GM19395 (cell line): ENCODE results near the gene ARHGAP44.

Experiments used
- ATAC-seq: cut with Tn5 transposase; IDR thresholded peaks from one replicate; pipeline ENCODE4 v1.9.1; 2021; ENCODE audit warnings: mild to moderate bottlenecking, moderate library complexity; ENCODE audit not compliant: unreplicated experiment

ARHGAP44 gene

GRCh38 chr17:12896180-12896785 is 107.0 kb downstream of the ARHGAP44 start:
- ATAC-seq: no peak

DNA sequence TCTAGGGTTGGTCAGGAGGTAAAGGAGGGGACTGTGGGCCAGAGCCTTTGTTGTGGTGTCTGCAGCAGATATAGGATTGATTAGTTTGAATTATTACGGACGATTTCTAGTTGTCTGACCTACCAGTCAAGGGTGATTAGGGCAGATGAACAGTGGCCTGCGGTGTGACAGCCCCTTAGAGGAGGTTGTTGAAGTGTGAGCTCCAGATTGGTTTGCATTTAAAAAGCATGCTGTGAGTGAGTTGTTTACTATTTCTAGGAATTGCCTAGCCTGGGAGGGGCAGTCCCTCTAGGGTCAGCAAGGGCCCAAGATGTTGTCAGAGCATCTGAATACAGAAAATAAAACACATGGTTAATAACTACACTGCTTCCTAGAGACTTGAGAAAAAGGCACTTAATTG is 108.8 kb downstream of the ARHGAP44 start:
- ATAC-seq: no peak

DNA sequence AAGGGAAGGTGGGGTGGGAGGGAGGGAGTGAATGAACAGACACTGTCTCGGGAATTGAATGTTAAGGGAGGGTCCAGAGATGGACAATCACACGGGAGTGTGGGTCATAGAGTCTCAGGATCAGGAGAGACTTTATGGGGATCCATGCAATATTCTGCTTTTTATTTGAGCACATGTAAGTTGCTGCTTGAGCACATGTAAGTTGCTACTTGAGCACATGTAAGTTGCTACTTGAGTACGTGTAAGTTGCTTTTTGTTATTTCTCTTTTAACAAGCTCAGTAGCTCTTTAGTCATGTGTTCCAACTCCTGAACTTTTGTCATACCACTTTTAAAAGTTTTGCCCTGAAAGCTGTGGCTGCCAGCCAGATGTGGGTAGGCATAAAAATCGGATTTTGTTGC is 110.3 kb downstream of the ARHGAP44 start:
- no peak for ATAC-seq

DNA sequence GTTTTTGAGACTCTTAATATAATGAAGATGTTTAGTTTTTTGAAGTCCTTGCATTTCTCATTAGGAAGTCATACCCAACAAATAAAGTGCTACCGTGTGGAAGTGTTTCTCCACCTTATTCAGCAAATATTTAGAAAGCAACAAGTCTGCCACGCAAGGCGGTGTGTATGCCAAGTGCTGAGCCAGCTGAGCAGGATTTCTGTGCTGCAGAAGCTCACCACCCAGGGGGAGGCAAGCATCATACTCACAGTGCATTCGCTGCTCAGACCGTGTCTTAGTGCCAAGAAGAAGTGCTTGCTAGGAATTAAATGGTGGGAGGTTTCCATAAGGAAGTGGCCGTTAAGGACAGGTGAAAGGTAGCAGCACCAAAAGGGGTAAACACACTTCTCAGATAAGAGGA is 111.2 kb downstream of the ARHGAP44 start:
- ATAC-seq: no peak

DNA sequence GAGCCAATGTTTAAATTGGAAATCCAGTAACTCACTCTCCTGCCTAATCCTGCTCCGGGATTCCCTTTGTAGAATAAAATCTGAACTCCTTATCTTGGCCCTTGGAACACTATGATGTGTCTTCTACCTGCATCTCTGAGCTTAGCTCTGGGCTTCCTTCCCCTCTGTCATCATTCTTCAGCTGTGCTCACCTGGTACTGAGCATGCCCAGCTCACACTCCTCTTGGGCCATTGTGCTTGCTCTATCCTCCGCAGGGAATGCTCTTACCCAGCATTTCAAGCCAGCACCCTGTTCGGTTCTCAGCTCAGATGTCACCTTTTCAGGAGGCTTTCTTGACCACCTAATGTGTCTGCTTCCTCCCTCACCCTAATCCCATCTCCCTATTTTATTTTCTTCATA is 112.7 kb downstream of the ARHGAP44 start:
- ATAC-seq: no peak

DNA sequence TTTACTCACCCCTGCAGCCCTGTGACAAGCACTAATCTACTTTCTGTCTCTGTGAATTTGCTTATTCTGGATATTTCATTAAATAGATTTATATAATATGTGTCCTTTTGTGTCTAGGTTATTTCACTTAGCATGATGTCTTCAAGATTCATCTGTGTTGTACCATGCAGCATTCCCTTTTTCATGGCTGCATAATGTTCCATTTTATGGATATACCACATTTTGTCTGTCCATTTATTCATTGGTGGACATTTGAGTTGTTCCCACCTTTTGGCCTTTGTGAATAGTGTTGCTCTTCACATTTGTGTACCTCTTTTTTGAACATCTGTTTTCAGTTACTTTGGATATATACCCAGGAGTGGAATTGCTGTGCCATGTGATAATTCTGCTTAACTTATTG is 118.2 kb downstream of the ARHGAP44 start:
- ATAC-seq: no peak

GRCh38 chr17:12909046-12909445 is 119.7 kb downstream of the ARHGAP44 start:
- no peak for ATAC-seq

GRCh38 chr17:12909511-12909910 is 120.2 kb downstream of the ARHGAP44 start:
- ATAC-seq: no peak

DNA sequence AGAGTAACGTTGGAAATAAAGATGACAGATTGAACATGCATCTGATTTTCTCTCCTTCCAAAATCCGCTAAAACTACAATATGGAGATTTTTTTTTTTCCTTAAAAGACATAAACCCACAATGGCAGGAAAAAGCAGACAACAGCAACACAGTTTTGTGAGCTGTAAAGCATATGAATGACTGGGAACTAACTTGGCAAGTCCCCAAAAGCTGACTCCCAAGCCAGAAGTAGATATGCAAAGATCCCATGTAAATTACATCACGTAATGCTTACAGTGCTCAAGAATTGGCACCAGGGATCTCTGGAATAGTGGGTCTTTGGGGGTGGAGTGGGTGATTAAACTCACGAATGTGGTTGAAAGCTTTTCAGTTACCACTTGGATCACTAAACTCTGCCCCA is 121.9 kb downstream of the ARHGAP44 start:
- no peak for ATAC-seq

GRCh38 chr17:12917399-12917798 is 128.1 kb downstream of the ARHGAP44 start:
- ATAC-seq: no peak

DNA sequence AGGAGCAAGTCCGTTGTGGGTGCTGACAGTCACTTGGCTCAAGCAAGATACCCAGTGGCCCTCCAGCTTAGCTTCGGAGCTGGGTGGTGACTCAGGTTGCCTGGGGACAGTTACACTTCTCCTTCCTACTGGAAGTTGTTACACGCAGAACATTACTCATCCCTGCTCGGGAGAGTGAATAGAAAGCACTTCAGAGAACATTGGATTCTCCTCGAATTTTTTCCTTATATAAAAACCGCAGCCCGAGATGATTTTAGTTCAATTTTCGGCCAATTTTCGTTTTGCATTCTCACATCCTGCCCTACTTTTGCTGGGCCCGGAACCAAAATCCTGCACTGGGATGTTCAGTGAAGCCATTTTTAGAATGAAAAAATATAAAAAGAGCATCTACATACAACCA is 128.8 kb downstream of the ARHGAP44 start:
- ATAC-seq: no peak

DNA sequence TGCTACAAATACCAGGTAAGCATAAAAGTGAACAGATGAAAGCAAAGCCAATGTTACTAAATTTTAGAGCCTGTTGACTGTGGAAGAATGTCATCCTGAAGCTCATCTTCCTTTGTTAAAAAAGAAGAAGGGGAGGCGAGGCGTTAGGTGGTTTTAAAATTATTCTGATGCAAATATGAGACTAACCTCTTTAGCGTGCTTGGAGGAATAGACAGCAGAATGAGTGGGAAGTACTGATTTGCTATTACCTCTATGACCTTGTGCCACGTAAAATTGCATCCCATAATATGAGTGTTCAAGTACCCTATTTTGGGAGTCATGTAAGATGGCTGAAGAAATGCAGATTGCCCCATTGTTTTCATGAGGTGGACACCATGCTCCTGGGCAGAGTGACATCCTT is 132.8 kb downstream of the ARHGAP44 start:
- ATAC-seq: no peak

- ATAC-seq: no peak
Measured at GRCh38 chr17:12924614-12925013, 135.3 kb downstream of the ARHGAP44 start.

DNA sequence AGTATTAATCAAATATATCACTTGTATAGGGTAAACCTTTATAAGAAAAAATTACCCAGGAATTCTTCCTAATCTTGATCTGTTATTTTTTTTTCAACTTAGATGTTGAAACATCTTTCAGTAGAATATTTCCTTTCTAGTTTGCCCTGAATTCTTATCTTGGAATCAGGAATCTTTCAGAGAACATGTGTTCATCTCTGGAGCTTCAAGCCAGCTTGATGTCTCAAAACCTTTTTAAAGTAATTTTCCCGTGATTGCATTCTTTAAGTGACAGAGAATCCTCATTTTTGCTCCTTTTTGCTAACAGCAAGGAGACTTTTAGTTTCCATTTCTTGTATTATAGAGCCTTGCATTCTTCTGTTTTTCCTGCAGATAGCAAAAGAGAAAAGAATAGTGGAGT is 137.7 kb downstream of the ARHGAP44 start:
- no peak for ATAC-seq

GRCh38 chr17:12927541-12928425 is 138.5 kb downstream of the ARHGAP44 start:
- ATAC-seq: no peak

- no peak for ATAC-seq
Measured at GRCh38 chr17:12928736-12929135, 139.4 kb downstream of the ARHGAP44 start.

DNA sequence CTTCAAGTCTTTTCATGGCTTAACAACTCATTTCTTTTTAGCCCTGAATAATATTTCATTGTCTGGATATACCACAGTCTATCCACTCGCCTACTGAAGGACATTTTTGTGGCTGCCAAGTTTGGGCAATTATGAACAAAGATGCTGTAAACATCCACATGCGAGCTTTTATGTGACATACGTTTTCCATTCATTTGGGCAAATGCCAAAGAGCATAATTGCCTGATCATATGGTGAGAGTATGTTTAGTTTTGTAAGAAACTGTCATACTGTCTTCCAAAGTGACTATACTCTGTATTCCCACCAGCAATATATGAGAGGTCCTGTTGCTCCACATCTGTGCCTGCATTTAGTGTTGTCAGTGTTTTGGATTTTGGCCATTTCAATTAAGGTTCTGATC is 147.2 kb downstream of the ARHGAP44 start:
- ATAC-seq: no peak

GRCh38 chr17:12940699-12941098 is 151.4 kb downstream of the ARHGAP44 start:
- ATAC-seq: no peak

- no peak for ATAC-seq
Measured at GRCh38 chr17:12947047-12947446, 157.7 kb downstream of the ARHGAP44 start.

DNA sequence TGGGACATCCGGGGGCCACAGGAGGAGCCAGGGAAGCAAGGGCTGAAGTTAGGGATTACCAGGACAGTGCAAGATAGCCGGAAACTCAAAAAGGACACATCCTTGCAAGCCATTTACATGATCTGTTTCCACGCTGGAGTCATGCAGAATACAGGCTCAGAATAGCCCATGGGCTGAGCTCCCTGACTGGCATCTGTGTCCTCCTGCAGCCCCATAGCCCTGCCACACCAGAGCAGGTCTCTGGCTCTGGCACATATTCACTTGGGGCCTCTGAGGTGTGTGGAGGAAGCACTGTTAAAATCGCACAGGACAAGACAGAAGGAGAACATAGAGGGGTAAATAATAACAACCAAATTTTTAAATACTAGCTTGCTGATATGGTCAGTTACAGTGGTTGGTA is 162.7 kb downstream of the ARHGAP44 start:
- ATAC-seq: no peak

- ATAC-seq: no peak
Measured at GRCh38 chr17:12953156-12953555, 163.9 kb downstream of the ARHGAP44 start.

DNA sequence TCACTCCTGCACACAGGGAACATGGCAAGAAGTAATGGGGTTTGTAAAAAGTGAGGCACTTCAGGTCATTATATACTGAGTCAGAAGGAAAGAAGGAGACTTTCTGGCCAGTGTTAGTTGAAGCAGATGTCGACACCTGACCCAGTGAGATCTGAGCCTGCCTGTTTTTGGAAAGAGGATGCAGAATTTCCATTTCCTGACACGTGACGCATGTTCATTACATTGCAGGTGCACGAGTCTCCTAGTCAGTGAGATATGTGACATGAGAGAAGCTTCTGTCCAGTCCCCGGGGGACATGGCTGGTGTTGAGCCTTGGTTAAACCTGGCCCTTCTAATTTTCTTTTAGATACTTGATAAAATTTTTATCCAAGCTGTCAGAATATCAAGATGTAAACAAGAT is 166.2 kb downstream of the ARHGAP44 start:
- no peak for ATAC-seq

GRCh38 chr17:12958786-12959185 is 169.5 kb downstream of the ARHGAP44 start:
- ATAC-seq: no peak
